ENCODE data around the gene HBA2. TPM values are rescaled to one million over a fixed set of nuclear protein-coding genes. Genes with fewer than 3 reads are reported as not detected.
A peak's percentile ranks its signal among the peaks of the same experiment; 100 is the strongest.
"Not testable (repeated sequence)": the region's sequence is repeated elsewhere in the genome, so short reads cannot be mapped to it uniquely, and the experiment has no call there.

The HBA2 gene
- total RNA-seq, 1 donor from 2014 or later = 232 TPM

- DNase-seq (no peak), ATAC-seq (no peak)
- peaks cover 37% of the 10 kb centered on the region for H3K27me3 ChIP-seq (ENCODE audit: low read depth)
- H3K4me3 ChIP-seq = no peak overlapping the region
- H3K4me1 ChIP-seq = peaks cover 19% of the 10 kb centered on the region
- intact Hi-C loops (cut with DNase I) = no loop called here
- H3K27ac ChIP-seq = no peak overlapping the region
- no peaks in the 10 kb centered on the region for H3K36me3 ChIP-seq
- TF ChIP-seq CTCF (IDR thresholded peaks at IDR 0.05) = no peak
- no peaks in the 10 kb centered on the region for H3K9me3 ChIP-seq
These were observed 10.2 kb upstream of the HBA2 start for GRCh38 chr16:162271-162991.

GRCh38 chr16:163139-163538 lies 9.5 kb upstream of the HBA2 start:
- ATAC-seq; H3K9me3 ChIP-seq; H3K36me3 ChIP-seq; DNase-seq; H3K27ac ChIP-seq; H3K4me3 ChIP-seq; intact Hi-C loops (cut with DNase I): not testable (repeated sequence)
- peaks cover 44% of the 10 kb centered on the region for H3K27me3 ChIP-seq (ENCODE audit: low read depth)
- peaks cover 19% of the 10 kb centered on the region for H3K4me1 ChIP-seq

- intact Hi-C loops (cut with DNase I); DNase-seq; H3K9me3 ChIP-seq; H3K36me3 ChIP-seq; H3K27ac ChIP-seq; H3K4me3 ChIP-seq: not testable (repeated sequence)
- Histone ChIP-seq H3K4me1 (peaks cover 19% of the 10 kb centered on the region), H3K27me3 (ENCODE audit: low read depth) (peaks cover 50% of the 10 kb centered on the region)
- peak; percentile 37 to 48 for ATAC-seq
These were observed 9.0 kb upstream of the HBA2 start for GRCh38 chr16:163696-164095.

DNA sequence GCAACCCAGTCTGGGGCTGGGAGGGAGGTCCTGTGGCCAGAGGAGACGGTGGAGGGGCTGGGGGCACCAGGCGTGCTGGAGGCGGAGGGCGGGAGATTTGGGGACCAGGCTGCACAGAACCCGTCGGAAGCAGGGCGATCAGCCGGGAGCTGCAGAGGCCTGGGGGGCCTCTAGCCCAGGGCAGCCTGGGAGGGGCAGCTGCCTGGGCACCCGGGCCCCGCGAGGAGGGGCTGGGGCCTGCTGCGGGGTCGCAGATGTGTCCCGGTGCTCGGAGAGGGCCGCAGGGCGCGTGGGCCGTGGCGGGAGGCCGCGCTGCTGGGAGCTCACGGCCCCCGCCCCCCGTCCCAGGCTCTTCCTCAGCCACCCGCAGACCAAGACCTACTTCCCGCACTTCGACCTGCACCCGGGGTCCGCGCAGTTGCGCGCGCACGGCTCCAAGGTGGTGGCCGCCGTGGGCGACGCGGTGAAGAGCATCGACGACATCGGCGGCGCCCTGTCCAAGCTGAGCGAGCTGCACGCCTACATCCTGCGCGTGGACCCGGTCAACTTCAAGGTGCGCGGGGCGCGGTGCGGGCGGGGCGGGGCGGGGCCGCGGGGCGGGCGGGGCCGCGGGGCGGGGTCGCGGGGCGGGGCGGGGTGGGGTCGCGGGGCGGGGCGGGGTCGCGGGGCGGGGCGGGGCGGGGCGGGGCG lies 8.4 kb upstream of the HBA2 start:
- intact Hi-C loops (cut with DNase I); DNase-seq; H3K4me3 ChIP-seq; H3K36me3 ChIP-seq; H3K9me3 ChIP-seq; H3K27ac ChIP-seq: not testable (repeated sequence)
- Histone ChIP-seq H3K27me3 (ENCODE audit: low read depth) (peaks cover 55% of the 10 kb centered on the region), H3K4me1 (peaks cover 19% of the 10 kb centered on the region)
- ATAC-seq = peak; percentile 27 to 42

DNA sequence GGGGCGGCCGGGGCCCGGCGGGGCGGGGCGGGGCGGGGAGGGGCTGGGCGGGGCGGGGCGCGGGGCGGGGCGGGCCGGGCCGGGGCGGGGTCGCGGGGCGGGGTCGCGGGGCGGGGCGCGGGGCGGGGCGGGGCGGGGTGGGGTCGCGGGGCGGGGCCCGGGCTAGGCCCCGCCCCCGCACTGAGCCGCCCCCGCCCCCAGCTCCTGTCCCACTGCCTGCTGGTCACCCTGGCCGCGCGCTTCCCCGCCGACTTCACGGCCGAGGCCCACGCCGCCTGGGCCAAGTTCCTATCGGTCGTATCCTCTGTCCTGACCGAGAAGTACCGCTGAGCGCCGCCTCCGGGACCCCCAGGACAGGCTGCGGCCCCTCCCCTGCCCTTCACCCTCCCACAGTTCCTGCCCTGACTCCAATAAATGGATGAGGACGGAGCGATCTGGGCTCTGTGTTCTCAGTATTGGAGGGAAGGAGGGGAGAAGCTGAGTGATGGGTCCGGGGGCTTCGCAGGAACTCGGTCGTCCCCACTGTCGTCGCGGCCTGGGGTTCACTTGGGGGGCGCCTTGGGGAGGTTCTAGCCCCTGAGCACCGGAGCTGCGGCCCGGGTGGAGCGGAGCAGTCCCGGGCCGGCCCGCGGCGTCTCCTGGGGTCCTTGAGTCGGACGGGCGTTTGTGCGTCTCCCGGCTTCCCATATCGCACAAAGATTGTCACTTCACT lies 7.7 kb upstream of the HBA2 start:
- Histone ChIP-seq H3K4me3 (peak overlapping the region; percentile 14), H3K27me3 (ENCODE audit: low read depth) (peaks cover 61% of the 10 kb centered on the region), H3K4me1 (peaks cover 19% of the 10 kb centered on the region), H3K36me3 (no peaks in the 10 kb centered on the region), H3K9me3 (no peaks in the 10 kb centered on the region), H3K27ac (no peak overlapping the region)
- DNase-seq = no peak
- TF ChIP-seq CTCF (IDR thresholded peaks at IDR 0.05) = no peak
- intact Hi-C loops (cut with DNase I) = no loop called here
- ATAC-seq = peak; percentile 33 to 40

DNA sequence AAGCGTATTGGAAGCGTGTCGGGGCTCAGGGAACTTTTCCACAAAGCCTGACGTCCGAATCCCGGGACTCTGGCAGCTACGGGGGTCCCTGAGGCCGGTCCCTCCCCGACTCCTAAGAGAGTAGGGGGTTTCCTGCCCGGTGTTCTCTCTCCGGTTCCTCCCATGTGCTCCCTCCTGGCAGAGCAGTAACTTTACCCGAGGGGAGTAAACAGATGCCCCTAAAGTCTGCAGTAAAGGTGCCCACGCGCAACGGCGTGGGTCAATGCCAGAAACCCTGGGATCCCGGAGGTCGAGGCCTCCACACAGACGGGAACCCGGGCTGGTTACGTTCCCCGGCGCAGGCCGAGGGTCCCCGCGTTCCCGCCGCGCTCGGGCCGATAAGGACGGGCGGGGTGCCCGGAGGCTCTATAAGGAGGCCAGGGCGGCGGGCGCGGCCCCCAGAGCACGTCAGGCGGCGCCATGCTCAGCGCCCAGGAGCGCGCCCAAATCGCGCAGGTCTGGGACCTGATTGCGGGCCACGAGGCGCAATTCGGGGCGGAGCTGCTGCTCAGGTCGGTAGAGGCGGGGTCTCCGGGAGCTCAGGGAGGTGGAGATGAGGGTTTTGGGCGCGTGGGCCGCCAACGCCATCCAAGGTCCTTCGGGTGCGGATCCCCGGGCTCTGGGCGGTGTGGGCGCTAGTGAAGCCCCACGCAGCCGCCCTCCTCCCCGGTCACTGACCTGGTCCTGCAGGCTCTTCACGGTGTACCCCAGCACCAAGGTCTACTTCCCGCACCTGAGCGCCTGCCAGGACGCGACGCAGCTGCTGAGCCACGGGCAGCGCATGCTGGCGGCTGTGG lies 6.9 kb upstream of the HBA2 start, which contains the start of gene HBM:
Gene HBM (plus strand): TSS at position 440 of the 836 bp plus-strand sequence. CDS start 20 bp downstream, at position 460.
- H3K4me3 ChIP-seq = peak within 1 kb of the TSS; percentile 14
- no peak for TF ChIP-seq CTCF (IDR thresholded peaks at IDR 0.05)
- ATAC-seq (no peak), DNase-seq (no peak)
- H3K27ac ChIP-seq = no peak within 1 kb of the TSS
- H3K9me3 ChIP-seq = no peaks in the 10 kb centered on the region
- intact Hi-C loops (cut with DNase I) = no loop called here
- H3K4me1 ChIP-seq = peaks cover 19% of the 10 kb centered on the region
- H3K36me3 ChIP-seq = no peaks in the 10 kb centered on the region
- H3K27me3 ChIP-seq (ENCODE audit: low read depth) = peaks cover 69% of the 10 kb centered on the region

Data from lower lobe of right lung (tissue), 2 donors.